Peyer's patch (tissue), 4 donors: ENCODE results near the gene GFOD2. TPM values are rescaled to one million over a fixed set of nuclear protein-coding genes. Genes with fewer than 3 reads are reported as not detected.

ENCODE experiments used
- DNase-seq, 3 donors: peaks; one replicate each; pipeline ENCODE4 v3.0.0-alpha.2; 2017 to 2019
- H3K27ac ChIP-seq, 4 donors: fragments of 200-600 bp; sonication (generic); one replicate each; pipeline ENCODE4 v1.5.1; 2016 to 2019
- H3K27me3 ChIP-seq, 2 donors: fragments of 200-600 bp; sonication (generic); one replicate each; pipeline ENCODE4 v1.5.1; 2019
- H3K36me3 ChIP-seq, 3 donors: fragments of 200-600 bp; sonication (generic); one replicate each; pipeline ENCODE4 v1.5.1; 2016 to 2019
- H3K4me1 ChIP-seq, 4 donors: fragments of 200-600 bp; sonication (generic); one replicate each; pipeline ENCODE4 v1.5.1; 2016 to 2019
- H3K4me3 ChIP-seq, 4 donors: fragments of 200-600 bp; sonication (generic); 1 replicate in 3 of 4; 2 replicates in 1 of 4; pipeline ENCODE4 v1.5.1; 2016 to 2019; ENCODE audit warnings: mild to moderate bottlenecking in 1 of 4
- H3K9me3 ChIP-seq, 4 donors: fragments of 200-600 bp; sonication (generic); one replicate each; pipeline ENCODE4 v1.5.1; 2016 to 2019; ENCODE audit warnings: mild to moderate bottlenecking in 1 of 4
- POLR2A ChIP-seq, 2 donors: fragments of 450-650 bp; IDR thresholded peaks; one replicate each; pipeline ENCODE4 v1.5.1; 2017; ENCODE audit warnings: antibody characterized with exemption in 2 of 2, mild to moderate bottlenecking in 2 of 2, moderate library complexity in 2 of 2
- total RNA-seq, 4 donors: library from RNA; depleted of rRNA; stranded (reverse); fragments of >200 nt; gene quantifications; one replicate each; pipeline ENCODE4 v1.1.0, GENCODE V29; 2016
- TF ChIP-seq, protein P1 (sequence below), 6 experiments: fragments of 450-650 bp in 4 of 6; fragments of 200-600 bp in 2 of 6; sonication (generic) in 1 of 6; IDR thresholded peaks; one replicate each; pipeline ENCODE4 v1.5.1; 2017 to 2019; ENCODE audit warnings: antibody characterized with exemption in 6 of 6, mild to moderate bottlenecking in 3 of 6, moderate library complexity in 1 of 6

GFOD2 gene
- total RNA-seq, 4 donors from 2014 or later: 9.9 to 40.7 (median 24.6) TPM

DNA sequence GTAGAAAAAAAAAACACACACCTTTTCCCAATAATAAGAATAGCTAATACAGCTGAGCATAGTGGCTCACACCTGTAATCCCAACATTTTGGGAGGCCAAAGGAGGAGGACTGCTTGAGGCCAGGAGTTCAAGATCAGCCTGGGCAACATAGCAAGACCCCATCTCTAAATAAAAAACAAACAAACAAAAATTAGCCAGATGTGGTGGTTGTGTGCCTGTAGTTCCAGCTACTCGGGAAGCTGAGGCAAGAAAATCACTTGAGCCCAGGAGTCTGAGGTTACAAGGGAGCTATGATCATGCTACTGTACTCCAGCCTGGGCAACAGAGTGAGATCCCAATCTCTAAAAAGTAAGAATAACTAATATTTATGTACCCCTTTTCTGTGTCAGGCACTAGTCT is 42.8 kb upstream of the GFOD2 start:
- no peak overlapping the region for H3K27ac ChIP-seq
- TF ChIP-seq, protein P1, sequence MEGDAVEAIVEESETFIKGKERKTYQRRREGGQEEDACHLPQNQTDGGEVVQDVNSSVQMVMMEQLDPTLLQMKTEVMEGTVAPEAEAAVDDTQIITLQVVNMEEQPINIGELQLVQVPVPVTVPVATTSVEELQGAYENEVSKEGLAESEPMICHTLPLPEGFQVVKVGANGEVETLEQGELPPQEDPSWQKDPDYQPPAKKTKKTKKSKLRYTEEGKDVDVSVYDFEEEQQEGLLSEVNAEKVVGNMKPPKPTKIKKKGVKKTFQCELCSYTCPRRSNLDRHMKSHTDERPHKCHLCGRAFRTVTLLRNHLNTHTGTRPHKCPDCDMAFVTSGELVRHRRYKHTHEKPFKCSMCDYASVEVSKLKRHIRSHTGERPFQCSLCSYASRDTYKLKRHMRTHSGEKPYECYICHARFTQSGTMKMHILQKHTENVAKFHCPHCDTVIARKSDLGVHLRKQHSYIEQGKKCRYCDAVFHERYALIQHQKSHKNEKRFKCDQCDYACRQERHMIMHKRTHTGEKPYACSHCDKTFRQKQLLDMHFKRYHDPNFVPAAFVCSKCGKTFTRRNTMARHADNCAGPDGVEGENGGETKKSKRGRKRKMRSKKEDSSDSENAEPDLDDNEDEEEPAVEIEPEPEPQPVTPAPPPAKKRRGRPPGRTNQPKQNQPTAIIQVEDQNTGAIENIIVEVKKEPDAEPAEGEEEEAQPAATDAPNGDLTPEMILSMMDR (IDR thresholded peaks at IDR 0.05): no peak
- no peak for TF ChIP-seq POLR2A (IDR thresholded peaks at IDR 0.05)
- no peaks in the 10 kb centered on the region for H3K9me3 ChIP-seq
- H3K36me3 ChIP-seq: peaks cover 0 to 4% (median 0%) of the 10 kb centered on the region in 3 donors
- no peaks in the 10 kb centered on the region for H3K27me3 ChIP-seq
- H3K4me3 ChIP-seq: no peak overlapping the region
- no peaks in the 10 kb centered on the region for H3K4me1 ChIP-seq
- DNase-seq: no peak

- no peak overlapping the region for H3K27ac ChIP-seq
- H3K4me1 ChIP-seq: no peaks in the 10 kb centered on the region
- no peaks in the 10 kb centered on the region for H3K27me3 ChIP-seq
- TF ChIP-seq, protein P1 (IDR thresholded peaks at IDR 0.05): no peak
- no peak for TF ChIP-seq POLR2A (IDR thresholded peaks at IDR 0.05)
- peaks cover 0 to 4% (median 0%) of the 10 kb centered on the region in 3 donors for H3K36me3 ChIP-seq
- DNase-seq: no peak
- H3K9me3 ChIP-seq: no peaks in the 10 kb centered on the region
- H3K4me3 ChIP-seq: no peak overlapping the region
Measured at GRCh38 chr16:67760956-67761230, 41.8 kb upstream of the GFOD2 start.

GRCh38 chr16:67760206-67760955 is 41.3 kb upstream of the GFOD2 start:
- DNase-seq: no peak
- TF ChIP-seq POLR2A (IDR thresholded peaks at IDR 0.05): no peak
- TF ChIP-seq, protein P1 (IDR thresholded peaks at IDR 0.05): no peak
- peaks cover 0 to 4% (median 0%) of the 10 kb centered on the region in 3 donors for H3K36me3 ChIP-seq

GRCh38 chr16:67758966-67759365 is 39.9 kb upstream of the GFOD2 start:
- Histone ChIP-seq H3K4me3 (no peak overlapping the region), H3K9me3 (no peaks in the 10 kb centered on the region), H3K4me1 (no peaks in the 10 kb centered on the region), H3K27me3 (no peaks in the 10 kb centered on the region), H3K27ac (no peak overlapping the region), H3K36me3 (peaks cover 0 to 4% (median 0%) of the 10 kb centered on the region in 3 donors)
- no peak for TF ChIP-seq POLR2A (IDR thresholded peaks at IDR 0.05)
- TF ChIP-seq, protein P1 (IDR thresholded peaks at IDR 0.05): no peak
- DNase-seq: no peak

More at GRCh38 chr16:67760206-67760955, 41.3 kb upstream of the GFOD2 start:
- H3K4me1 ChIP-seq: no peaks in the 10 kb centered on the region
- H3K4me3 ChIP-seq: no peak overlapping the region
- H3K9me3 ChIP-seq: no peaks in the 10 kb centered on the region
- H3K27ac ChIP-seq: no peak overlapping the region
- H3K27me3 ChIP-seq: no peaks in the 10 kb centered on the region

DNA sequence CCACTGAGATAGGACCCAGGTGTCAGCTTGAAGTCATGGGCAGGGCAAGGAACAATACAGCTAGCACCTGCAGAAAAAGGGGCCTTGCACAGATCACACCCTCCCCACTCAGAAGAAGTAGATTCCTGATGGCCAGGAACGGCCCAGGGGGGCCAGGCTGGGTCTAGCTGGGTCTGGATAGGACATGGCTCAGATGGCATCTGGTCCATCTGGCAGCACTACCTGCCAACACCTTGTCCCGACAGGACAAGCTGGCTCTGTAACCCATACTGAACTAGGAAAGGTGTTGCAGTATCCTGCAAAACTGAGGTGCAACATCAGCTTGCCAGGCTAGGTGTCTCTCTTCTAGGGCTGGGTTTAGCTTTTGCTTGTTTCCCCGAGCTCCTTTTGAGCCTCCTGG is 38.9 kb upstream of the GFOD2 start:
- DNase-seq: no peak
- Histone ChIP-seq H3K4me3 (no peak overlapping the region), H3K27ac (no peak overlapping the region), H3K27me3 (no peaks in the 10 kb centered on the region), H3K36me3 (peaks cover 0 to 4% (median 0%) of the 10 kb centered on the region in 3 donors), H3K9me3 (no peaks in the 10 kb centered on the region), H3K4me1 (no peaks in the 10 kb centered on the region)
- TF ChIP-seq POLR2A (IDR thresholded peaks at IDR 0.05): no peak
- TF ChIP-seq, protein P1 (IDR thresholded peaks at IDR 0.05): no peak
